Large intestine (tissue), 12 donors: ENCODE data around the gene CEMIP. TPM values are rescaled to one million over a fixed set of nuclear protein-coding genes. Genes with fewer than 3 reads are reported as not detected.

ENCODE experiments used
- DNase-seq, 2 donors: peaks; one replicate each; pipeline versions ENCODE4 v3.0.0 to v3.0.0-alpha.2; 2013
- H3K27ac ChIP-seq: one replicate; pipeline ENCODE4 v1.5.1; 2013; ENCODE audit warnings: low read length
- H3K27me3 ChIP-seq: 2 replicates; pipeline ENCODE4 v1.6.1; 2013; ENCODE audit warnings: low read length; ENCODE audit not compliant: control insufficient read depth, insufficient read depth
- H3K36me3 ChIP-seq: 2 replicates; pipeline ENCODE4 v1.6.1; 2013; ENCODE audit warnings: low read length; ENCODE audit not compliant: control insufficient read depth, insufficient read depth
- H3K4me1 ChIP-seq: one replicate; pipeline ENCODE4 v1.6.1; 2013; ENCODE audit warnings: low read length; ENCODE audit not compliant: control insufficient read depth, insufficient read depth
- H3K4me3 ChIP-seq: one replicate; pipeline ENCODE4 v1.5.1; 2013; ENCODE audit warnings: low read length
- H3K9me3 ChIP-seq: one replicate; pipeline ENCODE4 v1.6.1; 2013; ENCODE audit warnings: mild to moderate bottlenecking, low read depth, low read length, moderate library complexity; ENCODE audit not compliant: control insufficient read depth
- WGBS: methylation state at CpG from one replicate; pipeline ENCODE4 v1.1.5; 2013; ENCODE audit warnings: low lambda C conversion rate; ENCODE audit not compliant: insufficient coverage; 5-methylcytosine and 5-hydroxymethylcytosine counted together
- long read RNA-seq, 11 donors: transcript quantifications; one replicate each; lab custom pipeline, GENCODE V29; 2026
- polyA plus RNA-seq: library from polyadenylated mRNA; unstranded; fragments of 120-200 nt; gene quantifications from one replicate; pipeline ENCODE4 v1.2.1, GENCODE V29; 2013

CEMIP gene
- 2.5 TPM for polyA plus RNA-seq
- long read RNA-seq, donor 1, partial matches to known transcripts: 5 of 71 reads
- long read RNA-seq, donor 1, other reads (novel, unspliced or antisense): 66 of 71 reads
- long read RNA-seq, donor 2: 0 reads
- long read RNA-seq, donor 3: 0 reads
- long read RNA-seq, donor 4: 0 reads
- long read RNA-seq, donor 5: 0 reads
- long read RNA-seq, donor 6, partial matches to known transcripts: 97 of 97 reads
- long read RNA-seq, donor 6, other reads (novel, unspliced or antisense): 0 of 97 reads
- long read RNA-seq, donor 7: 0 reads
- long read RNA-seq, donor 8: 0 reads
- long read RNA-seq, donor 9: 0 reads
- long read RNA-seq, donor 10, partial matches to known transcripts: 131 of 131 reads
- long read RNA-seq, donor 10, other reads (novel, unspliced or antisense): 0 of 131 reads
- long read RNA-seq, donor 11: 0 reads

DNA sequence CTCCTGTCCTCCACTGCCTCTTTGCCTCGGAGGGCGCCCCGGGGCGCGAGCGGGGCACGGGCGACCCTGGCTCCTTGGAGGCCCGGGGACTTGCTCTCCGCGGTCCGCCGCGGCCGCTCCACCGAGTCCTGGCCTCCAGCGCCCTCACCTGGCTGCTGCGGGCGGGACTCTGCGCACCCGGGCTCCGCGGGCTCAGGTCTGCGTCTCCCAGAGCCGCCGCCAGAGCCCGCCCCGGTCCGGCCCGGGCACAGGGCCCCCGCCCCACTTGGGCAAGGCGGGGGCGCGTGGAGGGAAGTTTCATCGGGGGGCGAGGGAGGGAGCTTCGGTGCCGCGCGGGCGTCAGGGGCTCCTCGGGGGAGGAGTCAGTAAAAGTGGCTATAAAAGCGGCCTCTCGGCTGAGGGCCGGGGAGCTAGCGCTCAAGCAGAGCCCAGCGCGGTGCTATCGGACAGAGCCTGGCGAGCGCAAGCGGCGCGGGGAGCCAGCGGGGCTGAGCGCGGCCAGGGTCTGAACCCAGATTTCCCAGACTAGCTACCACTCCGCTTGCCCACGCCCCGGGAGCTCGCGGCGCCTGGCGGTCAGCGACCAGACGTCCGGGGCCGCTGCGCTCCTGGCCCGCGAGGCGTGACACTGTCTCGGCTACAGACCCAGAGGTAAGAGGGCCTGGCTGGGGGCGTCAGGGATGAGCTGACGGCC is at the start of gene CEMIP:
CEMIP (plus strand) TSS at position 407 of the 694 bp plus-strand sequence. CDS start 94,510 bp downstream, outside the sequence.
- Histone ChIP-seq H3K4me3 (peak within 1 kb of the TSS; percentile 24), H3K27me3 (peaks cover 53% of the 10 kb centered on the region), H3K36me3 (no peaks in the 10 kb centered on the region), H3K9me3 (peaks cover 3% of the 10 kb centered on the region), H3K4me1 (peaks cover 14% of the 10 kb centered on the region), H3K27ac (no peak within 1 kb of the TSS)
- peak; percentile 64 to 74 for DNase-seq
- WGBS: no CpG with 5 or more reads among the region's 75 CpGs

GRCh38 chr15:80730387-80730786 is 48.8 kb upstream of the CEMIP start:
- 73% methylated on average over 3 of the region's 7 CpGs for WGBS
- no peak overlapping the region for H3K27ac ChIP-seq
- no peaks in the 10 kb centered on the region for H3K4me1 ChIP-seq
- no peak for DNase-seq
- no peak overlapping the region for H3K4me3 ChIP-seq
- H3K9me3 ChIP-seq: no peaks in the 10 kb centered on the region
- H3K27me3 ChIP-seq: no peaks in the 10 kb centered on the region
- H3K36me3 ChIP-seq: peaks cover 17% of the 10 kb centered on the region

DNA sequence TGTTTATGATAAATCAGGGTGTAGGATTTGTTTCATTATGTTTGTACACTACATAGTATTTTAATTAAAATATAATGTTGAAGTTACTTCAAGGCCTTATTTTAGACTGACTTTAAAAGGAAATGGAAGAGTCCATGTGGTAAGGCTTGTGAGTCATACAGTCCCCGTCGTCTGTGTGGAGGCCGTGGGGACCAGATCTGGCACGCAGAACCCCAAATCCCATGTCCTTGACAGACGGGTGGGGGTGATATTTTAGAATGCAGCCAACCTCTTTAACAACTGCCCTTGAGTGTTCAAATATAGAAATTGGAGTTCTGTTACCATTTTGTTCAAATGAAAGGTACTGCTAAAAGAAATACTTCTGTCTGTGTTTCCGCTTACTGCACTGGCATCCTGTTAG is 48.2 kb upstream of the CEMIP start:
- WGBS: 100% methylated on average over 1 of the region's 6 CpGs
- H3K27me3 ChIP-seq: no peaks in the 10 kb centered on the region
- no peak overlapping the region for H3K27ac ChIP-seq
- DNase-seq: no peak
- H3K4me1 ChIP-seq: no peaks in the 10 kb centered on the region
- peaks cover 14% of the 10 kb centered on the region for H3K36me3 ChIP-seq
- no peaks in the 10 kb centered on the region for H3K9me3 ChIP-seq
- H3K4me3 ChIP-seq: no peak overlapping the region

DNA sequence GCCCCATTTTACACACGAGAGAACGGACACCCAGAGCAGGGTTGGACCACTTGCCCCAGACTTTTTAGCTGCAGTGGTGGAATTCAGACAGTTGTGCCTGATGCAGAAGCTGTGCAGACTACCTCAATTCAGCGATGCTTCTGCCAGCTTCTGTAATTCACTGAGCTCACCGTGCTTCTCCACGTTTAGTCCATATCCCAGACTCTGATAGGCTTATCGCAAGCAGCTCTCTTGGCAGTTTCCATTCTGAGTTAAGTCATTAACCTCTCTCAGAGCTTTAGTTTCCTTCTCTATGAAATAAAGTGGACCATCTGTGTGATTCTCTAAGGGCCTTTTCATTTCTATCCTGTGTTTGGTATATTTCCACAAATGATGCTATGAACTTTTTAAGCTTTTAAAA is 47.0 kb upstream of the CEMIP start:
- no peak overlapping the region for H3K27ac ChIP-seq

GRCh38 chr15:80732818-80733217 is 46.4 kb upstream of the CEMIP start:
- Histone ChIP-seq H3K27ac (no peak overlapping the region), H3K9me3 (no peaks in the 10 kb centered on the region), H3K4me1 (no peaks in the 10 kb centered on the region), H3K36me3 (peaks cover 11% of the 10 kb centered on the region), H3K4me3 (no peak overlapping the region), H3K27me3 (no peaks in the 10 kb centered on the region)
- WGBS: no CpG with 5 or more reads among the region's 5 CpGs
- no peak for DNase-seq

More for the DNA sequence above, 47.0 kb upstream of the CEMIP start:
- Histone ChIP-seq H3K36me3 (peaks cover 14% of the 10 kb centered on the region), H3K9me3 (no peaks in the 10 kb centered on the region), H3K27me3 (no peaks in the 10 kb centered on the region), H3K4me3 (no peak overlapping the region), H3K4me1 (no peaks in the 10 kb centered on the region)
- WGBS: no CpG with 5 or more reads among the region's 6 CpGs
- no peak for DNase-seq

- no peaks in the 10 kb centered on the region for H3K27me3 ChIP-seq
- H3K9me3 ChIP-seq: no peaks in the 10 kb centered on the region
- no peaks in the 10 kb centered on the region for H3K4me1 ChIP-seq
- no peak overlapping the region for H3K27ac ChIP-seq
- peaks cover 6% of the 10 kb centered on the region for H3K36me3 ChIP-seq
- no CpG with 5 or more reads among the region's 1 CpG for WGBS
- DNase-seq: no peak
- no peak overlapping the region for H3K4me3 ChIP-seq
Observed at GRCh38 chr15:80733460-80733859, 45.7 kb upstream of the CEMIP start.

DNA sequence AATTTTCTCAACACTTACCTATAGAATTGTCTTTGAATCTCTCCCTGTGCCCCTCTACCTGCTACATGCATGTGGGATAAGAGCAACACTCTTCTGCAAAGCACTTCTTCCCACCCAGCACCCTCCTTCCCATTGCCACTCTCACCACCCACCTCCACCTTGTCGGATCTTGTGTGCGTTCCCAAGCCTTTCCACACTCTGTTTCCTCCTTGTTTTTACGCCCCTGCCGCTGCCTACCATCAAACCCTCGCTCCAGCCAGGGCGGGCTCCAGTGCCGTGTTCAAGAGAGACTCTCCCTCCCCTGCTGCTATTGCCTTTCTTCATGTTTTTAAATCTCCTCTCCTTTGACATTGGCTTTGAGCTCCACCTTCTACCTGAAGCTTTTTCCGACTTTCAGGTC is 43.8 kb upstream of the CEMIP start:
- Histone ChIP-seq H3K9me3 (no peaks in the 10 kb centered on the region), H3K4me1 (no peaks in the 10 kb centered on the region), H3K4me3 (no peak overlapping the region), H3K27ac (no peak overlapping the region), H3K36me3 (peaks cover 3% of the 10 kb centered on the region), H3K27me3 (no peaks in the 10 kb centered on the region)
- 96% methylated on average over 4 of the region's 8 CpGs for WGBS
- DNase-seq: no peak

DNA sequence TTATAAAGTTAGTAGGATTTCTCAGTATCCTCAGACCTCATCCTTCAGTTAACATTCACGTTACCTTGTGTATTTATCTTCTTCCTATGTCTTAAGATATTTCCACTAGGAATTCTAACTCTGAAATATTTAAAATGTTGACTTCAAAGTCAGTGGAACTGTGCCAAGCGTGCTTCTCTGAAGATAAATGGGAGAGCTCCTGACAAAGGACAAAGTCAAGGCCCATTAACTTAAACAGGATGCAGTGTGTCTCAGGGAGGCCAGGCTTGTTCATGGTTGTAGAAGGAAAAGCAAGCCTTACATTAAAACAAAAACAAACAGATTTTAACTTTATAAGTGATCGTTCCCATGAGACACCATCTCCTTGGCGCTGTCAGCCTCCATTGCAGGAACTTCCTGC is 42.6 kb upstream of the CEMIP start:
- WGBS: 63% methylated on average over 2 of the region's 4 CpGs
- Histone ChIP-seq H3K4me3 (no peak overlapping the region), H3K27ac (no peak overlapping the region), H3K9me3 (no peaks in the 10 kb centered on the region), H3K27me3 (no peaks in the 10 kb centered on the region), H3K4me1 (no peaks in the 10 kb centered on the region), H3K36me3 (peaks cover 3% of the 10 kb centered on the region)
- peak in 1 of 2 donors; percentile 48 for DNase-seq

- Histone ChIP-seq H3K9me3 (no peaks in the 10 kb centered on the region), H3K27ac (no peak overlapping the region), H3K36me3 (no peaks in the 10 kb centered on the region), H3K27me3 (no peaks in the 10 kb centered on the region), H3K4me1 (peaks cover 17% of the 10 kb centered on the region), H3K4me3 (no peak overlapping the region)
- WGBS: 86% methylated on average over 2 of the region's 3 CpGs
- DNase-seq: no peak
Observed at GRCh38 chr15:80739919-80740318, 39.3 kb upstream of the CEMIP start.

DNA sequence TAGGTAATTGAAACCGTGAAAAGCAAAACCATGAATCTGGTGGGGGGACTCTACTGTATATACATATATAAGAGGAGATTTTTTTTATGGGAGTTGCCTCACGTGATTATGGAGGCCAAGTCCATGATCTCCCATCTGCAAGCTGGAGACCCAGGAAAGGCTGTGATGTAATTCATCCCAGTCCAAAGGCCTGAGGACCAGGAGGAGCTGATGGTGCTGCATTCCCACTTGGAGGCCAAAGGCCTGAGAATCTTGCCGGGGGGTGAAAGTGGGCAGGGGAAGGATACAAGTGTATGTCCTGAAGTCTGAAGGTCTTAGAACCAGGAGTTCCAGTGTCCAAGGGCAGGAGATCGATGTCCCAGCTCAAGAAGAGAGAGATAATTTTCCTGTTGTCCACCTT is 37.1 kb upstream of the CEMIP start:
- Histone ChIP-seq H3K4me3 (no peak overlapping the region), H3K4me1 (peaks cover 17% of the 10 kb centered on the region), H3K27ac (peak overlapping the region; percentile 58), H3K36me3 (no peaks in the 10 kb centered on the region), H3K27me3 (no peaks in the 10 kb centered on the region), H3K9me3 (no peaks in the 10 kb centered on the region)
- DNase-seq: peak; percentile 86 to 90
- WGBS: 86% methylated on average over 1 of the region's 4 CpGs
